Stomach (tissue), 4 donors: Measurements from ENCODE around the gene AJUBA.

Experiments used
- CTCF ChIP-seq, 7 experiments: fragments of 450-650 bp in 4 of 7; fragments of 200-600 bp in 3 of 7; sonication (generic) in 3 of 7; IDR thresholded peaks; one replicate each; pipeline ENCODE4 v1.5.1; 2016 to 2019; ENCODE audit warnings: antibody characterized with exemption in 7 of 7, control low read depth in 2 of 7, mild to moderate bottlenecking in 1 of 7
- EP300 ChIP-seq: sonication (generic); formaldehyde crosslinking; IDR thresholded peaks from one replicate; pipeline ENCODE4 v1.6.1; 2017; ENCODE audit warnings: antibody characterized with exemption
- POLR2A ChIP-seq, 4 donors: fragments of 450-650 bp; IDR thresholded peaks; one replicate each; pipeline ENCODE4 v1.6.1; 2016; ENCODE audit warnings: antibody characterized with exemption in 4 of 4, control low read depth in 2 of 4, mild to moderate bottlenecking in 1 of 4, moderate library complexity in 1 of 4
- POLR2AphosphoS5 ChIP-seq, 3 donors: sonication (generic); formaldehyde crosslinking; IDR thresholded peaks; one replicate each; pipeline ENCODE4 v1.6.1; 2016; ENCODE audit warnings: antibody characterized with exemption in 3 of 3

GRCh38 chr14:22982477-22983245 is at the start of gene AJUBA:
- TF ChIP-seq CTCF (IDR thresholded peaks at IDR 0.05) (peak in 1 of 7 experiments; percentile 37), POLR2A (IDR thresholded peaks at IDR 0.05) (no peak), EP300 (no peak), POLR2AphosphoS5 (IDR thresholded peaks at IDR 0.05) (peak in 1 of 3 donors; percentile 49)
